ENCODE data around the gene CD164L2.

GRCh38 chr1:27430903-27431600, 47.9 kb upstream of the CD164L2 start:
- TF ChIP-seq POLR2A (IDR thresholded peaks at IDR 0.05), result no peak
- no peak for TF ChIP-seq CTCF (IDR thresholded peaks at IDR 0.05)
- TF ChIP-seq POLR2AphosphoS5 (IDR thresholded peaks at IDR 0.05), result peak in 2 of 3 donors; percentile 28 to 41

All from transverse colon (tissue), 4 donors.